NCI-H2196 treated with DMSO at 0.1 percent for 48 hours (cell line): Measurements from ENCODE around the gene KPNB1.

Source experiments
- DNase-seq: peaks from one replicate; lab custom pipeline; 2025; ENCODE audit not compliant: unreplicated experiment; lab: John Stamatoyannopoulos, UW

Gene KPNB1

DNA sequence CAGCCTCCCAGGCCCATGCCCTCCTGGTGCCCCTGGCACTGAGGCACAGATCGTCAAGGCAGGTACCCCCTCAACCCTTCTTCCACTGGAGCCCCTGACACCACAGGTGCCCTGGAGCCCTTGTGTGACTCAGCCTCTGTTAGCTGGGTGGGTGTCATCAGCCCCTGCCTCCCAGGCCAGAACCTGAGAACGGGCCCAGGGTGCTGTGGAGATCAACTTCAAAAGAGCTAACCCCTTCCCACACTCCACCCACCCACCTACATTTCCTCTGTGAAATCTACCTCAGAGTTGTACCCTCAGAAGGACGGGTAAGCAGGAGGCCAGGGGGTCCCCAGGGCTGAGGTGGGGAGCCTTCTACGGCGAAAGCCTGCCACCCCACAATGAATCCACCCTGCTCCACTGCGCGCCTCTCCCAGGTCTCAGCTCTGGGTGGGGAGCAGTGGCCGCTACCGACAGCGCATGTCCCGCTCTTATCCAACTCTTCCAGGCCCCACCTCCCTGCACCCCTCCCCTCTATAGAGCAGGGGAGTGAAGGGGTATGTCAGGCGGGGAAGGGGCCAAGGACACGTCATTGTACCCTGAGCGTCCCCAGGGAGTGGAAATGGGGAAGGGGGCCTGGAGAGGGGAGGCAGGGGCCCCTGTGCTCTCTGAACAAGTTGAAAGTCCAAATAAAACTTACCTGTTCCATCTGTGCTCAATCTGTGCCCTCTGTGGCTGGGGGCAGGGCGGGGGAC is 61.8 kb downstream of the KPNB1 start:
- DNase-seq, result no peak

DNA sequence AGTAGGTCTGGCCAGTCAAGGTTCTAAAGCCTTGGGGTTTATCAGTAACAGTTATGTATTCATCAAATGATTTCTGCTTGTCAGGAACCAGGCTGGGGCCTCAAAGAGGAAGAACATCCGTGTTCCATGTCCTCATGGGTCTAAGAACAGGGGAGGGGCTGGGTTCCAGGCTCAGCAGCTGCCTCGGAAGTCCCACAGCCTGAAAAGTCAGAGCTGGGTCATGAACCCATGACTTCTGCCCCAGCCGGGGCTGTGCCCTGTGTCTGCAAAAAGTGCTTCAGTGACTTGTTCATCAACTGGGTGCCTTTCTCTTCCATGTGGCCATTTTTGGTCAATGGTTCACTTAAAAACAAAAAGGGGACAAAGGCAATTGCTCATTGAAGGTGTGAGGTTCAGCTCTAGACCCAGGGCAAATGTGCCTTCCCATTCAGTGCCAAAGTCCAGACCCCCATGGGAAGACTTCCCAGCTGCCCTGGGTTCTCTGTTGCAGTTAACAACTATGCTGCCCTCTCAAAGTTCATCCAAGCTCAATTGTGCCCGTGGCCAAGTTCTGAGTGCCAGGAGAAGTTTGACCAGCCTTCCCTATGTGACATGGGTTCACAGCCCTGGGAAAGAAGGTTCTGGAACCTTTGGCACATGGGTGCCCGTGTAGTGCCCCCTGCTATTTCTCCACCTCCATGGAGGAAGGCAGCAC is 62.8 kb downstream of the KPNB1 start:
- DNase-seq, result no peak

DNA sequence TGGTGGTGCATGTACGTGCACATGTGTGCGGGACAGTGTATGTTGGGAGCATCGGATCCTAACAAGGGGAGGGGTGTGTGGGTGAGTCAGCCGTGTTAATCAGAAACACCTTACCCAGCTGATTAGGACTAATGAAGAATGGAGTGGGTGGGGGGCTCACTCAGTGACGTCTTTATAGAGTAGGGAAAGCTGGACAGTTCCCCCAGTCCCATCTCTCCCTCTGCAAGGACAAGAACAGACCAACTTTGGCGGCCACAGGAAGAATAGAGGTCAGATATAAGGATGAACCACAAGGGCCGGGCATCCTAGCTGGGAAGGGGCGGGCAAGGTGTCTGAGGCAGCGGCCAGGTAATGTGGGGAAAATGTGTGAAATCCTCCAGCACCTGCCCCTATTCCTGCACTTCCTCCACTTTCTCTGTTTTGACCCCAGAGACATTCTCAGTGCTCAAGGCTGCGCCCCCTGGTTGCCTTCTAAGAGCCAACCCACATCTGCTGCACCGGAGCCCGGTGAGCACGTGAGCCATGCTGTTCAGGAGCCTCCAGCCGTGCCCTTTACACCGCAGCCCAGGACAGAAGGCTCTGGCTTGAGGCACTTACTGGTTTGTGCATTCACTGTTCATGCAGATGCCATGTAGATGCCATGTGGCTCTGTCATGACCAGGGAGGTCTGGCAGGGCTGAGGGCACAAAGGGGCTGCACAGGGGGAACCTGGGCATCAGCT is 64.4 kb downstream of the KPNB1 start:
- DNase-seq, result no peak

DNA sequence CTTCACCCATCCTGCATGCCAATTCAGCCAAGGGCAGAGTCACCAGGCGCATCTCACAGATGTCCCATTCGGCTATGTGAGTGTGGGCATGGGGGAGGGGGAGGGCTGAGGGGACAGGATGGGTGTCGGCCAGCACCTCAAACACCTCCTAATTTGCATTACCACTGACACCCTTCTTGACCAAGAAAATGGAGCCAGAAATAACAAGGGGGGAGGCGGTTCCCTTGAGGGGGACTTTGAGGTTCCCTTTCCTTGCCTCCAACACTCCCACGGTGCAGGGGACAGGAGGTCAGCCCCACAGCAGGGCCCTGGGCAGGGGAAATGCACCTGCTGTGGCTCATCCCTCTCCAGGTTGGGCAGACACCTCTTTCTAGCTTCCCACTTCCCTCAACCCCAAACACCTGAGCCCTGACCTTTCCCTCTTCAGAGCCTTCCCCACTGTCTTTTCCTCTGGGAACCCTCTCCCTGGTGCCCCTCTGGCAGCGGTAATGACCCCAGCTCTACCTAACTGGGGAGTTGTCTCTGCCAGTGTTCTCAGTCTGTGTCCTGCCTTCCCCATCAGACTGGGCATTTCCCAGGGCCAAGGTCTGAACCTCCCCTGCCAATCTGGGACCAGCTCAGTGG is 65.2 kb downstream of the KPNB1 start:
- no peak for DNase-seq

DNA sequence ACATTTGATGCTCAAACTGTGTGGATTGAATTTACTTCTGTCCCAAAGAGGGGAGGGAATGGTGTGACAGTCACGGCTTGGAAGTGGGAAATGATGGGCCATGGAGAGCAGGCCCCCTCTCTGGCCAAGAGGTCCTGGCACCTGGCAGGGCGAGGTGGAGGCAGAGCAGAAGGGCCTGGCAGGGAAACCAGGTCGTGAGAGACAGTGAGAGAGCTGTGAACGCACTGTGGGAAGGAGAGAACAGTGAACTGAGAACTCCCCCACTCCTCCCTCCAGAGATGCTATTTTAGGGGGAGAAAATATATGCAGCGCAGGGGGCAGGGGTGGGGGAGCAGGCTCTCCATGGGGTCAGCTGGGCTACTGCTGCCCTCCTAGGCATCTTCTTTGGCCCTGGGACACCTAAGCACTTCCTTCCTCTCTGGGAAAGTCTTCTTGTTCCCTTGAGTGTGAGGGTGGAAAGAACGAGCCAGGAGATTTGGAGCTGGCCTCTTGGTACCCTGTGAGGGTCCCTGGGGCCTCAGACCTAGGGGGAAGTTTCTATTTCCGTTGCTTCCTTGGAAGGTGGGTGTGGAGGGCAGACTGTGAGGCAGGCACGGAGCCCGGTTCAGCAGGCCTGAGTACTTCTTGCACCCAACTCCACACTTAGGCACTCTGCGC is 66.1 kb downstream of the KPNB1 start:
- DNase-seq, result no peak

DNA sequence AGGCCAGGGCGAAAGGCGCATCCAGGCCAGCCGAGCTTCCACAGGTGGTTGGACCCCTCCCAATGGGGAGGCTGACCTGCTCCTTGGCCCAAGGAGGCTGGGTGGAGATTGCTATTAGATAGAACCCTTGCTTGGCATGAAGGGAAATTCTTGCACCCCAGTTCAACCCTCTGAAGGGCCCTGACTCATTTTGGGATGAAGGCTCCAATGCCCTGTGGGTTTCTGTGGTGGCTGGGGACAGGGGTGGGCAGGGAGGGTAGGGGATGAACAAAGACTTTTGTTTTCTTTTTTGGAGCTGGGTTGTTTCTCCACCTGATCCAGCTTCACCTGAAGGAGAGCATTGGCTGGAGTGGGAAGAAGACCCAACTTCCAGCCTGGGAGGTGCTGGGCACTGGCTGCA is 66.7 kb downstream of the KPNB1 start:
- no peak for DNase-seq

DNA sequence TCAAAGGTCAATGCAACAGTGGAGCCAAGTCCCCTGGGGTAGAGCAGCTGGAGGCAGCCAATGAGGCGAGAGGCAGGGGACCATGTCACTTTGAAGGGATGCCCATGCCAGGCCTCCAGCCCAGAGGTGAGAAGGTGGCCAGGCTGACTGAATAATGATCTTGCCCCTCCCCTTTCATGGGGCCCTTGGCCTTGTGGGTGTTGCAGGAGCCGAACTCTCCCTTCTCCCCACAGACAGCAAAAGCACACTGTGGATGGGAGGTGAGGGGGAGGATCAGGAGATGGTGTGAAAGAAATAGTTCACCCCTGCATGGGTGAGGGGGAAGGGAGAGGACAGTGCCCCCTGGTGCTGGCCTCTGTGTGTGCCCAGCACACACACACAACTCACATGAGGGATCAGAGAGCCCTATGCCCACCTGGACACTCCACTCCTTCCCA is 67.6 kb downstream of the KPNB1 start:
- DNase-seq, result no peak

DNA sequence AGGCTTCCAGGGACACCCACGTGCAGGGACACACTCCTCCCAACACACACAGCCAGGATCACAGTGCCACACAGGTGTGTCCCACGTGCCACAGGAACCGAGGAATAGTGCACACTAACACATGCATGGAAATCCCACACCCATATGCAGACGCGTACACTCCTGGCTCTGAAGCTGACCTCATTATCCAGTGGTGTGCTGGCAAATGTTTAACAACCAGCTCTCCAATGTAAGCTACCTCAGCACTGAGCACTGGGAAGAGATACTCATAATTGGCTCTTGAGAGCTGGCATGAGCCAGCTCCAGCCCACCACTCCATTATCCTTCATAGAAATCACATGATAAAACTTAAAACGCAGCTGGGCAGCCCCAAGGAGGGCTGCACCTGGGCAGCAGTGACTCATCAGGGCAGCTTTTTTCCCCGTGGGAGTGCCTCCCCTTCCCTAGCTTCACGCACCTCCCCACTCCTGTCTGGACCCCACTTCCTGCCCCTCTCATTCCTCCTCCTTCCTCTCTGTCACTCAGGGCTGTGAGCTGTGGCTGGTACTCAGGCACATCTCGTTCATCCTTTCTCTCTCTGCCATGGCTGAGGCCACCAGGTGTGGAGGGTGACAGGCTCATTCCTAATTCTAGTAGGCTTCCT is 68.4 kb downstream of the KPNB1 start:
- DNase-seq, result no peak

DNA sequence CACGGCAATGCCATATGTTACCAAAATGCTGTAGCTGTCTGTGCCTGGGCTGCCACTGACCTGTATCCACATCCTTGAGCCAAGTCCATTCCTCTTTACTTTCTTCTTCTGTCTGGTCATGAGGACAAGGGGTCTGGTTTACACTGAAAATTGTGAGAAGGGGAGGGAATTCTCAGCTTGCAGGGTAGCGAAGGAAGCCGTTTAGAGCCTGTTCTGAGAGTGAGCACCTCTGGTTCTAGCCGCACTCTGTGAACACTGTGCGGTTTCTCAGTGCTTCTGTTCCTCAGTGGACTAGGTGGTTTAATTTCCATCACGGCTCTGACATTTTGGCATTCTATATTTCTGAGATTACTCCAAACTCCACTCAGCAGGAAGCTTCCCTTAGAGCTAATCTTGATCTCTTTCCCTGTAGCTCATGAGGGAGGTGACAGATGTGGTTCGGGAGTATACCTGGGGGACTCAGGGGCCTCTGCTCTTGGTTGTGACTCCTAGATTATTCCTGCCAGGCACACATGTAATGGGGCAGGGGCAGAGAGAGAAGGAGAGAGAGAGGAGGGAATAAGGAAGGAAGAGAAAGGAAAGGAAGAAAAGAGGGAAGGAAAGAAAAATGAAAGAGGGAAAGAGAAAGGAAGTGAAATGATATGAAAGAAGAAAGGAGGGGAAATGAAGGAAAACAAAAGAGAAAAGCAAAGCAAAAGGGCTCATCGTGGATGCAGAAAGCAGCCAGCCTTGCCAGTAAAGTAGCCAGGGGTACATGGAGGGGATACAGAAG is 69.1 kb downstream of the KPNB1 start:
- no peak for DNase-seq

DNA sequence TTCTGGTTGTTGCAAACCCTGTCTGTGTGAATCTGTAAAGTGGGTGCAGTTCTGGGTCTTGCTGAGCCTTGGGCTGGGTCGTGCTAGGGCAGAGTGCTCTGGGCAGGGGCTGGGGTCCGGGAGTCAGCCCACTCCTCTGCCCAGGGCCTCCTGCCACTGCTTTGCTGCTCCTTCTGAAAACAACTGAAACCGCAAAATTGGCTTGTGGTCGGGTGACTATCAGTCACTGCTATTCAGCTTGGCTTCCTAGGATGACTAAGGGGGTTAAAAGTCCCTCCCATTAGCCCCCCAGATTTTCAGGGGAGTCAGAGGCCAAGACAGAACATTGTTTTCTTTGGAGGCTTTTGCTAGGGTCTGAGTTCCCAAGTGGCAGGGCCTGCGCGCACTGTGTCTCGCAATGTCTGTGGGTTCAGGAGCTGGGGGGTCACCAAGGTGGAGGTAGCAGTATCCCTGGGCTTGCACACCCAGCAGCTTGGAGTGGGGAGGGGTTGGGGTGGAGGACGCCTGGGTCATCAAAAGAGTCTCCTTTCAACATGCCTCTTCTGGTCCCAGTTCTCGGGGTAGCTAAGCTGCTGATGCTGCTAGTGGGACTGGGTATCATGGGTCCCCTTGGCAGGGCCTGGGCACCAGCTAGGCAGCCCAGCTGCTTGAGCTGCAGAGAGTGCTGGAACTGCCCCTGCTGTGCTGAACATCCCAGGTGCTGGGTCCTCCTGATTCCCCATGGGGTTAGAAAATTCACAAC is 69.9 kb downstream of the KPNB1 start:
- DNase-seq, result no peak

DNA sequence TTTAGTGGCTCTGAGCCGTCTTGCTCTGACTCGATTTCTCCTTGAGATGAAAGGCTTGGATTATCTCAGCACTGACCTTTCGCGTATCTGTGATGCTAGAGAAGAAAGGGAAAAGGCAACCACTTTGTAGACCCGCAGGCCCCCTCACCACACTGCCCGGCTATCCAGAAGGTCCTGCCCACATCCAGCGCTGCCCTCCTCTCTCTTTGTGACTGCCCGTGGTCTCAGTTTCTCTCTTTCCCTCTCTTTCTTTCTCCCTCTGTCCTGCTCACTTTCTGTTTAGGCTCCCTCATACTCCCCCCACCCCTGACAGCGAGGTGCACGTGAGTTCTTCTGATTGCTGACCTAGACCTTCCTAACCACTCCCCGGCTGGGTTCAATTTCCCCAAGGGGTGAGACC is 70.5 kb downstream of the KPNB1 start:
- DNase-seq, result no peak

DNA sequence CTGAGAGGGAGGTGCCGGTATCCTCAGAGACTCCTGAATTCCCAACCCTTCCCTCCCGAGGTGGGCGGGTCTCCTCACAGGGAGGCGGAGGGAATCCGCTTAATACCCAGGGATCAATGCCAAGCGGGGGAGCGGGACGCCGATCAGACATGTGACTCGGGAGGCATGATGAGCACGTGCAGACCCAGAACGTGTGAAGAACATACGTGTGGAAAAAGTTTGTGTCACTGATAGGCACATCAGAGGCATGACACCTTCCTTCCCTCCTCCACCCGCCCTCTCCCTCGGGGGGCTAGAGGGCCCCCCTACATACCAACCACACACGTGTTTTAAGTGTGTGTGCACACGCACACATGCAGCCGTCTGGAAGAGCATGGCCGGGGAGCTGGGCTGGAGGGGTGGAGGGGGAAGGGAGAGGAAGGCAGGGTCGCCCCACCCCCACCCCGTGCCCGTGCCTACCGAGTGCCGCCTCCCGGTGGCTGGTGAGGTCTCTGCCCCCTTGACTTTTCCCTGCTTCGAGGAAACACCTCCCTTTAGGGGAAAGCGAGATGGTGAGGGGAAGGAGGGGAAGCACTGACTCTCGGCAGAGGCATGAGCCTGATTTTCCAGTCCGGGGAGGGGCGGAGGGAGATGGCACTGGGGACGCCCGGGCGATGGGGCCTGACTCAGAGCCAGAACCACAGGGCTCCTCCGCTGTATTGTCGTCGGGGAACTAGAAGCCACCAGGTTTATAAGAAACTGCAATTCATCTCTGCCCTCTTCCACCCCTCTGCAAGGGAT is 71.2 kb downstream of the KPNB1 start:
- DNase-seq, result no peak

DNA sequence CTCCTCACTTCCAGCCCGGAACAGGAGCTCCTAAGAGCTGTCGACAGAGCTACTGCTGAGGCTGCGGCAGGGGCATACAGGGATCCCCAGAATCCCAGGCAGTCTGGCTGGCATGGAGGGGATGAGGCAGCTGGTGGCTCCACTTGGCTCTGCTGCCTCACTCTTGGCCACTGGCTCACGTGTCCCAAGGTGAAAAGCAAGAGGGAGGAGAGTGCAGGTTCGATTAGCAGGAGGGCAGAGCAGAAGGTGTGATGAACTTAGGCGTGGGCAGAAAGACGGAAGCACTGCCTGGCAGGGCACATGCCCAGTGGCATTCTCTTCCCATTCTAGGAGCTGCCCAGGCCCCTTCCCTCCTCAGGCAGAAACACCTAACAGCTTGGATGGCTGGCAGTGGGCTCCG is 72.0 kb downstream of the KPNB1 start:
- DNase-seq, result no peak

DNA sequence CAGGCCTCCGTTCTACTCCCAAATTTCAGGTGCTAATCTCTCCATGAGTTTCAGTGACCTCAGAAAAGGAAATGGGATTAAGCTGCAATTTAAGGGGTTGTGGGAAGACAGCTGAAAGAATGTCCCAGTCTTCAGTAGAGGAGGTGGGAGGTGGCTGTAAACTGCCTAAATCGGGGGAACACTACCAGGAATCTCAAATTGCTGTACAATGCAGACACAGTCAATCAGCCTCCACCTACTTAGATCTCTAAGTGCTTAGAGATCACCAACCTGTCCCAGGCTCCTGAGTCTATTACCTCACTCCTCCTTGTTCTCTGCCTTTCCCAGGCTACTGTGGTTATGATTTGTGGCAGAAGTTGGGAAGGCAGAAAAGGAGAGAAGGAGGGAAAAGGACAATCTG is 75.0 kb downstream of the KPNB1 start:
- no peak for DNase-seq

DNA sequence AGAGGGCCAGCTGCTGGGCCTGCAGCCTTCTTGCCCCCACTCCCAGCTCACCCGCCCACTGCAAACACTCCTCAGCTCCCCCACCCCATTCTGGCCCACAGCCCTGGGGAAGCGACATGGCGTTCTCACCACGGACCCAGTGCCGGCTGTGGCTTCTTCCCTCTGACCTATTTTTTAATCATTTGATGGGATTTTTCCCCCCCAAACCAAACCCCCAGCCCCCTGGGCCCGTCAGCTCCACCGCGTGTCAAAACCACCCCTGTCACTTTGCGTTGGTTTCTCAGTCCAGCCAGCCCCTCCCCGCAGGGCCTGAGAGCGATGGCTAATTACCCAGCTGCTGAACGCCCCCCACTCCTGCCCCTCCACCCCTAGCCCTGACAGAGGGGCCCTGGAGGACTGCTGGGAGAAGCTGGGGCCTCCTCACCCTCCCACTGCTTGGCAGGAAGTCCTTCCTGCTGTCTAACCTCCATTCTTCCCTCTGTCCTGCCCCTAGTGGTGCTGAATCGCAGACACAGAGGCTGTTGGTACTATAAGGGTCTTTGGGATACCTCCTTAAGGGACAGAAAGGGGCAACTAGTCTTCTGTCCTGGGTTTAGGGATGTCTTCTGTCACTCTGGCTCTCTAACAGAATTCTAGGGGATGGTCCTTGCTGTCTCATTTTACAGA is 75.9 kb downstream of the KPNB1 start:
- DNase-seq, result no peak

DNA sequence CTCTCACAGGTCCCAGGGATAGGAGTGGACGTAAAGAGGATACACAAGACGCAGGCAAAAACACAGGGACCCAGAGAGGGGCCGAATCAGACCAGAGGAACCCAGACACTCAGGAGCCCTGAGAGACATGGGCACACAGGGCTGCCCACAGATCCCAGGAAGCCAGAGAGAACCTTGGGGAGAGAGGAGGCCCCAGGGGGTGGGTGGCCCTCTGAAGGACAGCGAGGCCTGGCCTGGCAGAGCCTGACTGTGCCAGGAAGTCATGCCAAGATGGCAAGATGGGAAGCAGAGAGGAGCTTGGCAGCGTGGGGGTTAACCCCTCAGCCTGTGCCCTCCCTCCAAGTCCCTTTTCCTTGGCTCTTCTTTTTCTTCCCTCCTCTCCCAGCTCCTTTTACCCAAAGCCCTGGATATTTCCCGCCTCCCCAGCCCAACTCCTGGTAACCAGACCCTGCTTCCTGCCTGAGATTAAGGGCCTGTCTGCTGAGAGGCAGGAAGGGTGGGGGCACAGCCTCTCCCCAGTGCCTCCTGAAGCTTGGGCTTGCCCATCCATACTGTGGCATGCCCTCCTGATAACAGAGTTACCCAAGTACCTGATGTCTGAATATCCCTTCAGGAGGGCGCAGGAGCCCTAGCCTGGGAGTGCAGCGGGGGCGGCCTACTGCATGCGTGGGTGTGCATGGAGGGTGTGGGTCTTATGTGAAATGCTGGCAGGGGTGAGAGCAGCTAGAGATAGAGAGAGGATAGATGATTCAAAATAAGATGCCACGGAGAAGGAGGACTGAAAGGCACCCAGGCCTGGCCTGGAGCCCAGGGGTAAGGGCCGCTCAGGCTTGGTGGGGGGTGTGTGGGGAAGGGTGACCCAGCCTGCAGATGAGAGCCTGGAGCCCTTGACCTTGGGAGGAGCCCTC is 77.3 kb downstream of the KPNB1 start:
- no peak for DNase-seq

DNA sequence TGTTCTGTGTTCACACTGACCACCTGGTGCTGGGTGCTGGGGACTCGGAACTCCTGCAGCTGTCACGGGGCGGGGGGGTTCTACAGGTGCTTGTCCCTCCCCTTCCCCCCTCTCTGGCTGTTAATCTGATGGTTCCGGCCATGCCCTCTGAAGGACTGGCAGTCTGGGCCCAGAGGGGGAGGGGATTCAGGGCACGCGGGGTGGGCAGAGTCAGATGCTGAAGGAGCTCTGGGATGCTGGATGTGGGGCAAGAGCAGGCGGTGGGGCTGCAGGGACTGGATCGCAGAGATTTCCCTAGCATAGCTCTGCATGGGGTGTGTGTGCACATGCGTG is 78.0 kb downstream of the KPNB1 start:
- DNase-seq, result no peak
